Activated effector memory CD4-positive, alpha-beta T cell treated with anti-CD3 and anti-CD28 coated beads, Interleukin-2, amount 50 U/mL, for 16 hours (primary cell): ENCODE data around the gene SPDYC.
"Not testable (repeated sequence)": the region's sequence is repeated elsewhere in the genome, so short reads cannot be mapped to it uniquely, and the experiment has no call there.

Source experiments
- DNase-seq: peaks from one replicate; pipeline ENCODE4 v3.0.0-alpha.2; 2020

SPDYC gene

DNA sequence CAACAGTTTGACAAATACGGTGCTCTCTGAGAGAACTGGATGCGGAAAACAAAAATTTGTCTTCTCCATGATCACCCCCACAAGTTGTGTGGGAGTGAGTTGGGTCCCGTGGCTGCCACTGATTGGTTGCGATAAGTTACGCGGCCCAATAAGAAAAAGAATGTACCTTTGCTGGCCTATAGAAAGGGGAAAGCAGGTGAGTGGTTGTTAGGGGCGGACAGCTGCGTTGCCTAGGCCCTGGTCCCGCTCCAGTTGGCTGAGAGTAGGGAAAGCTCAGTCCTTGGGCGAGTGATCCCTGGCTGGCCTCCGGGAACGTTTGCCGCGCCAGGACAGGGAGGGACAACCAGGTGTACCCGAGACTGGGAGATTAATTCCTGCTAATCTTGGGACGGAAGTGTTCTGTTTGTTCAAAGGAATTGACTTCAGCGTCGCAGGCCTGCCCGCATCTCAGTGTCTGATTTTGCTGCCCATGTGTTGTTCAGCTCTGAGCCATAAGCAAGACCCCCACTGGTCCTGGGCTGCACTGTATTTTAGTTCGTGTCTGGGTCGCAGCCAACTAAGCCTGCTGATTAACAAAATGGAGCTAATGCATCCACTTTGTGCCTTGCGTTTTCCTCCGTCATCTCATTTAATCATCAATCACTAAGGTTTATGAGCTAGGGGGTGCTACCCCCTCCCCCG, 34.9 kb upstream of the SPDYC start:
- DNase-seq = peak; percentile 93

DNA sequence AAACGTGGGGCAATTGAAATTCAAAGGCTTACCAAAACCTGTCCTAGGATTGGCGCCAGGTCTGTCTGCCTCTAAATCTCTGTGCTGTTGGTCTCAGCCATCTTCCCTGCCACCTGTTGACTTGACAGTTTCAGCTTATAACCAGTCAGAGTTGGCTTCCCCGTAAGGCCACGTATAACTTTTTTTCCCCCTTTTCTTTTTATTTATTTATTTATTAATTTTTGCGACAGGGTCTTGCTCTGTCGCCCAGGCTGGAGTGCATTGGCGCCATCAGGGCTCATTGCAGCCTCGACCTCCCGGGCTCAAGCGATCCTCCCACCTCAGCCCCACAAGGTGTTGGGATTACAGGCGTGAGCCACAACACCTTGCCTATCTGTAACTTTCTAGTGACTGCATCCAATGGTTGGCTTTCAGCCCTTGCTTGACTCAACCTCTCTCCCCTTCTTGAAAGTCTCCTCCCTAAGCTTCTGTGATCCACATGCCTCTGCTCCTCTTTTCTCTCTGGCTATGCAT, 34.3 kb upstream of the SPDYC start:
- no peak for DNase-seq

DNA sequence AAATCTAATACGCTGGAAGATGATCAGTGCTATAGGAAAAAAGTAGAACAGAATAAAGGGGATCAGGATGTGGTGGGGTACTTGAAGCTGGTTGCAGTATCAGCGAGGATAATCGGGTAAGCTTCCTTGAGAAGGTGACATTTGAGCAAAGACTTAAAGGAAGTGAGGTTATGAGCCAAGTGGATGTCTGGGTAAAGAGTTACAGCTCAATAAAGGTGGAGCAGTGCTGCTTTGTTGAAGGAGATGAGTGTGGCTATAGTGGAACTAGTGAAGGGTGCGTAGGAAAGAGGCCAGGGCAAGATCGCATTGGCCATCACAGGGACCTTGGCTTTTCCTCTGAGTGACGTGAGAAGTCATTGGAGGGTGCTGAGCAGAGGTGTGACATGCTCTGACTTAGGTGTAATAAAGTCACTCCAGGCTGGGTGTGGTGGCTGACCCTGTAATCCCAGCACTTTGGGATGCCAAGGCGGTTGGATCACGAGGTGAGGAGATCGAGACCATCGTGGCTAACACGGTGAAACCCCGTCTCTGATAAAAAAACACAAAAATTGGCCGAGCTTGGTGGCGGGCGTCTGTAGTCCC, 33.4 kb upstream of the SPDYC start:
- no peak for DNase-seq

GRCh38 chr11:65141896-65142494, 28.0 kb upstream of the SPDYC start:
- DNase-seq = no peak

- no peak for DNase-seq
Measured at GRCh38 chr11:65147352-65148075, 22.5 kb upstream of the SPDYC start.

DNA sequence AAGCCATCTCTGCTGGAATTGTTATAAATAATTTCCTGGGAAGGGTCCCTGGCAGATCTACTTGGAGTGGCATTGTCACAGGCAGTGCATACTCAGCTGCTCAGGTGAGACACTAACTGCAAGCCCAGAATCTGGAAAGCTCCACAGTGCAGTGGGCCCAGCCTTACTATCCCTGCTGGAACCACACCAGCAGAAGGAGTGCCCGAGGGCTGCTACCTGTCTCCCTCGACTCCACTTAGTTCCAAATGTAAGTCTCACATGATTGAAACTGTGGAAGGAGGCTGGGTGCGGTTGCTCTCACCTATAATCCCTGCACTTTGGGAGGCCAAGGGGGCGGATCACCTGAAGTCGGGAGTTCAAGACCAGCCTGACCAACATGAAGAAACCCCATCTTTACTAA, 21.4 kb upstream of the SPDYC start:
- DNase-seq = no peak

GRCh38 chr11:65150131-65150508, 19.9 kb upstream of the SPDYC start:
- DNase-seq = not testable (repeated sequence)

DNA sequence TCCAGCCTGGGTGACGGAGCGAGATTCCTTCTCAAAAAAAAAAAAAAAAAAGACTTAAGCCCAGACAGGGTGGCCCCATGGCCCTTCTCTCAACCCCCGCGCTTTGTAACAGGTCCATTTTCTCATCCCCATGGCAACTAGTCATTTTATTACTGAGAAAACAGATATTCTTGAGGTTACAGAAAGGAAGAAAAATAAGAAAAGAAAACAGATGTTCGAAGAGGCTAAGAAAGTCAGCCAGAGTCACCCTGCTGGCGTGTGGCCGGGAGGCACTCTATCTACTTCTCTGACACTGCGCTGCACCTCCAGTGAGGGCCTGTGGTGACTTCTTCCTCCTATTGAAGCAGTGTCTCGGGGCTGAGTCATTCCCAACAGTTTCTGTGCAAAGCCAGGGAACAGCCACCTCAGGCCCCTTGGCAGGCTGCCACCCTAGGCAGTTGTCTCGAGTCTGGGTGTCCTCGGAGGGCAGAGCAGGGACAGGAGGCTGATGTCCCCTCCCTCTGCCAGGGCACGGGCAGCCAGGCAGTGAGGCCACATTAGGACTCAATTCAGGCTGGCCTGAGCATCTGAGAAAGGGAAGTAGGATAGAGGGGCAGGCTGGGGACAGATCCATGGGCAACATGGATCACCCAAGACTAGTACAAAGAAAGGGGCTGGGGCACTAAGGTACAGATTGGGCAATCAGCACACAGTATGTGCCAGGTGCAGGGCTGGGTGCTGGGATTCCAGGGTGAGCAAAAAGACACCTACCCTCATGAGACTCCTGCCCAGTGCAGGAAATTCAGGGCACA, 19.3 kb upstream of the SPDYC start:
- DNase-seq = no peak

DNA sequence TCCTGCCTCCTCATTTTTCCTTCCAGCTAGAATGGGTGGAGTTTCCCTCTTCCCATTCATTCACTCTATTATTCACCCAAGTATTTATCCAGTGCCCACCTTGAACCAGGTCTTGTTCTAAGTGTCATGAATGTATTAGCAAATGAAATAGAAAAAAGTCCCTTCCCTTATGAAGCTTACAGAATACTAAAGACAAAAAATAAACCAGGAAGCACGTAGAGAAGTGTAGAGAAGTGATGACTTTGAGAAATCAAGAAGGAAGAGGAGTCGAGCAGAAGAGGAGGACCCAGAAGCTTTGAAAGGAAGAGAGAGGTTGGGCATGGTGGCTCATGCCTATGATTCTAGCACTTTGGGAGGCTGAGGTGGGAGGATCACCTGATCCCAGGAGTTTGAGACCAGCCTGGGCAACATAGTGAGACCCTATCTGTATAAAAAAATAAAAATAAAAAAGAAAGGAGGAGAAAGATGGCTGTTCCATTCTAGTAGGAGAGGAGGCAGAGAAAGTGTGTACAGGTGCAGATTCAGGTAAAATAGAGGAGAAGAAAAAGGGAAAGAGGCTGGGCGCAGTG, 18.6 kb upstream of the SPDYC start:
- DNase-seq = no peak

DNA sequence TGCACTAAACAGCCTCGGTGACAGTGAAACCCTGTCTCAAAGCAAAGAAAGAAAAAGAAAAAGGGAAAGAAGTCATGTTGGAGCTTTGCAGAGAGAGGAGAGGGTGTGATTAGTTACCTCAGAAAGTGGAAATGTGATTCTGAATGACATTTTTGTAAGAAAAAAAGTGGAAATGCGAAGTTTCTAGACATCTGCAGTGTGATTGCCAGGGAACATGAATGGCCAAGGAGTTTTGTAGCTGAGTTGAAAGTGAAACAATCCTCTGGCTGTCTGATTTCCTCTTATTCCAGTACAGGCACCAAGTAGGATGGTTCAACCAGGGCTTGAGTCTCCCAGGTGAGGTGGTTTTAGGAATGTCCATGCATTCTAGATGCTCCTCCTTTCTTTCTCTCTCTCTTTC, 17.9 kb upstream of the SPDYC start:
- DNase-seq = no peak

DNA sequence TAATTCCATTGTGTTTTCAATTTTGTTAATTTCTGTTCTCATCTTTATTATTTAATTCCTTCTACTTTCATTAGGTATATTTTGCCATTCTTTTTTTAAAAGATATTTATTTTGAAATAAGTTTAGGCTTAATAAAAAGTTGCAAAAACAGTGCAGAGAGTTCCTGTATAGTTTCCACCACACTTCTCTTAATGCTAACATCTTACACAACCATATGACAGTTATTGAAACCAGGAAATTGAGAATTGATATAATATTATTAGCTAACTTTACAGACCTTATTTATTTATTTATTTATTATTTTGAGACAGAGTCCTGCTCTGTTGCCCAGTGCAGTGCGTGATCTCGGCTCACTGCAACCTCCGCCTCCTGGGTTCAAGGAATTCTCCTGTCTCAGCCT, 13.8 kb upstream of the SPDYC start:
- no peak for DNase-seq

GRCh38 chr11:65156926-65157325, 13.1 kb upstream of the SPDYC start:
- no peak for DNase-seq

GRCh38 chr11:65157336-65157735, 12.7 kb upstream of the SPDYC start:
- DNase-seq = no peak

DNA sequence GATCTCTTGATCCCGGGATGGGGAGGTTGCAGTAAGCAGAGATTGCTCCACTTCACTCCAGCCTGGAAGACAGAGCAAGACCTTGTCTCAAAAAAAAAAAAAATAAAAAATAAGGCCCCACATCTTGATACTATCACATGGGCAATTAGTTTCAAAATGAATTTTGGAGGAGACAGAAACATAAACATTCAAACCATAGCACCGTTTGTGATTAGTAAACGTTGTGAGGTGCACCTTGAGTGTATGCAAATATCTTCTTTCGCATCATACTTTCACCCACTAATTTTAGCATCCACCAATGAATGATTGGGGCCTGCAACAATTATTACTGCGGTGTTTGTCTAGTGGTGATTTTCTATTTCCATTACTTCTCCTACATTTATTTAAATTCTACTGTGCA, 11.0 kb upstream of the SPDYC start:
- DNase-seq = no peak

DNA sequence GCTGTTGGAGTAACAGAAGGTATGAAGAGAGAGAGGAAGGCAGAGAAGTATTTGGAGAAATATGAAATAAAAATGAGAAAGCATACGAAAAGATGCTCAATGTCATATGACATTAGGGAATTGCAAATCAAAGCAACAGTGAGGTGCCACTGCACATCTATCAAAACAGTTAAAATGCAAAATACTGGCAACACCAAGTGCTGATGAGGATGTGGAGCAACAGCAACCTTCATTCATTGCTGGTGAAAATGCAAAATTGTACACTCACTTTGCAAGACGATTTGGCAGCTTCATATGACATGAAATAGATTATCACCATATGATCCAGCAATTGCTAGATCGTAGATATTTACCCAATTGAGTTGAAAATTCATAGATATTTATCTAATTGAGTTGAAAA, 9.4 kb upstream of the SPDYC start:
- no peak for DNase-seq

- no peak for DNase-seq
Measured at GRCh38 chr11:65163684-65164083, 6.3 kb upstream of the SPDYC start.

GRCh38 chr11:65165410-65166317, 4.4 kb upstream of the SPDYC start:
- DNase-seq = no peak

DNA sequence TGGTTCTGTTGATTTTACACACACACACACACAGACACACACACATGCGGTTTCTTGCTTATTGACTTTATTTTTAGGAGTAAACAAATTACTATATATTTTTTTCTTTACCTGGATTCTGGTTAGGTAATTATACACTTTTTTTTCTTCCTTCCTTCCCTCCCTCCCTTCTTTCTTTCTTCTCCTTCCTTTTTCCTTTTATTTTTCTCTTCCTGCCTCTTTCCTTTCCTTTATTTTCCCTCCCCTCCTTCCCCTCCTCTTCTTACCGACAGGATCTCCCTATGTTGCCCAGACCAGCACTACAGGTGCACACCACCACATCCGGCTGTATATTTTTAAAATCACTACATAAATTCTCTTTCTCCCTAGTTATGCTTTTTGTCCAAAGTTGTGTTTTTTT, 3.1 kb upstream of the SPDYC start:
- no peak for DNase-seq

DNA sequence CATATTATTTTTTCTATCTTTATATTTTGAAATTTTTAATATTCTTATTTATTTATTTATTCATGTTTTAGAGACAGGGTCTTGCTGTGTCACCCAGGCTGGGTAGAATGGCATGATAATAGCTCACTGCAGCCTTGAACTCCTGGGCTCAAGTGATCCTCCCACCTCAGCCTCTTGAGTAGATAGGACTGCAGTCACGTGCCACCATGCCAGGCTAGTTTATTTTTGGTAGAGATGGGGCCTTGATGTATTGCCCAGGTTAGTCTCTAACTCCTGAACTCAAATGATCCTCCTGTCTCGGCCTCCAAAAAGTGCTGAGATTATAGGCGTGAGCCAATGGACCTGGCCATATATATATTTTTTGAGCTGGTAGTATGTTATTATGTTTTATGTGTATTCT, 2.4 kb upstream of the SPDYC start:
- DNase-seq = no peak

GRCh38 chr11:65169164-65169641, 830 bp upstream of the SPDYC start:
- no peak for DNase-seq

DNA sequence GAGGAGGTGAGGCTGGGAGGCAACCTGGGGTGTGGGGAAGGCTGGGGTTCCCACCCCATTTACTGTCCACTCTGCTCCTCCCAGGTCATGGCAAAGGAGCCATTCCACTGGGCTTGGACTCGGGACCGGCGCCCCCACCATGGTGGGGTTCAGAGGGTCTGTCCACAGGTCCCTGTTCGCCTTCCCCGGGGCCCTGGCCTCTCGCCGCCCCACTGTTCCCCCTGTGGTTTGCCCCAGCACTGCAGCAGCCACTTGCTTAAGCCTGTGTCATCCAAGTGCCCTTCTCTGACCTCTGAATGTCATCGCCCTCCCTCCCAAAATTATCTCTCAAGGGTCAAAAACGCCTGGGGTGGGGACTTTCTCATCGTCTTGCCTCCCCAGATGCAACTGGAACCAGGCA, 2.6 kb downstream of the SPDYC start:
- no peak for DNase-seq
